Smooth muscle cell (in vitro differentiated cells): ENCODE data around the gene FRAT2. TPM values are rescaled to one million over a fixed set of nuclear protein-coding genes. Genes with fewer than 3 reads are reported as not detected.

Experiments
- DNase-seq: peaks from one replicate; lab custom pipeline; 2025; ENCODE audit not compliant: unreplicated experiment; lab: John Stamatoyannopoulos, UW
- H2AFZ ChIP-seq: fragments of 200-600 bp; sonication (generic); 2 replicates; pipeline ENCODE4 v1.6.0; 2016; ENCODE audit warnings: antibody characterized with exemption, low read depth, mild to moderate bottlenecking
- H3F3A ChIP-seq: fragments of 200-600 bp; sonication (generic); 2 replicates; pipeline ENCODE4 v1.6.0; 2017; ENCODE audit warnings: antibody characterized with exemption, low read depth
- H3K27ac ChIP-seq: fragments of 200-600 bp; sonication (generic); 2 replicates; pipeline ENCODE4 v1.5.1; 2016; ENCODE audit warnings: low read depth, mild to moderate bottlenecking
- H3K27me3 ChIP-seq: fragments of 200-600 bp; sonication (generic); 2 replicates; pipeline ENCODE4 v1.6.1; 2016; ENCODE audit warnings: low read depth, mild to moderate bottlenecking
- H3K36me3 ChIP-seq: fragments of 200-600 bp; sonication (generic); 2 replicates; pipeline ENCODE4 v1.5.1; 2016; ENCODE audit warnings: low read depth
- H3K4me1 ChIP-seq: fragments of 200-600 bp; sonication (generic); 2 replicates; pipeline ENCODE4 v1.5.1; 2016; ENCODE audit warnings: low read depth
- H3K4me2 ChIP-seq: fragments of 200-600 bp; sonication (generic); 2 replicates; pipeline ENCODE4 v1.6.0; 2016; ENCODE audit warnings: mild to moderate bottlenecking
- H3K4me3 ChIP-seq: fragments of 200-600 bp; sonication (generic); 2 replicates; pipeline ENCODE4 v1.5.1; 2016; ENCODE audit warnings: mild to moderate bottlenecking
- H3K79me2 ChIP-seq: fragments of 200-600 bp; sonication (generic); 2 replicates; pipeline ENCODE4 v1.6.0; 2016; ENCODE audit warnings: low read depth, mild to moderate bottlenecking
- H3K9ac ChIP-seq: fragments of 200-600 bp; sonication (generic); 2 replicates; pipeline ENCODE4 v1.6.0; 2016; ENCODE audit warnings: low read depth
- H3K9me3 ChIP-seq: fragments of 200-600 bp; sonication (generic); replicated peaks from 2 replicates; pipeline ENCODE4 v1.5.1; 2016; ENCODE audit warnings: low read depth
- H4K20me1 ChIP-seq: fragments of 200-600 bp; sonication (generic); 2 replicates; pipeline ENCODE4 v1.6.0; 2016; ENCODE audit warnings: low read depth
- WGBS: methylation state at CpG from one replicate; pipeline ENCODE4 v1.1.7; 2016; ENCODE audit warnings: low lambda C conversion rate; 5-methylcytosine and 5-hydroxymethylcytosine counted together
- polyA plus RNA-seq: library from polyadenylated mRNA; unstranded; fragments of >200 nt; fragmentation: Nextera tagmentation; extraction: Ambion mirVana; gene quantifications from 2 replicates; pipeline ENCODE4 v1.2.1, GENCODE V29; 2016
- total RNA-seq: library from RNA; depleted of rRNA; stranded (reverse); fragments of >200 nt; gene quantifications from 2 replicates; pipeline ENCODE4 v1.2.3, GENCODE V29; 2014
- TF ChIP-seq, protein P1 (sequence below): fragments of 200-600 bp; sonication (generic); IDR thresholded peaks from 2 replicates; pipeline ENCODE4 v1.5.1; 2017; ENCODE audit warnings: borderline replicate concordance, mild to moderate bottlenecking, antibody characterized with exemption; ENCODE audit not compliant: insufficient read depth, poor library complexity, severe bottlenecking

The FRAT2 gene, protein sequence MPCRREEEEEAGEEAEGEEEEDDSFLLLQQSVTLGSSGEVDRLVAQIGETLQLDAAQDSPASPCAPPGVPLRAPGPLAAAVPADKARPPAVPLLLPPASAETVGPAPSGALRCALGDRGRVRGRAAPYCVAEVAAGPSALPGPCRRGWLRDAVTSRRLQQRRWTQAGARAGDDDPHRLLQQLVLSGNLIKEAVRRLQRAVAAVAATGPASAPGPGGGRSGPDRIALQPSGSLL
- 4.0 and 4.8 TPM in 2 replicates for total RNA-seq
- 5.9 and 7.7 TPM in 2 replicates for polyA plus RNA-seq

- Histone ChIP-seq H3F3A (peaks cover 9% of the 10 kb centered on the region), H3K27ac (peak within 1 kb of the TSS; percentile 79), H4K20me1 (no peaks in the 10 kb centered on the region), H3K79me2 (peaks cover 20% of the 10 kb centered on the region), H3K9ac (peak within 1 kb of the TSS; percentile 99), H3K4me3 (peak within 1 kb of the TSS; percentile 80), H3K4me1 (peaks cover 25% of the 10 kb centered on the region), H3K9me3 (no peaks in the 10 kb centered on the region), H3K36me3 (no peaks in the 10 kb centered on the region), H3K4me2 (peak within 1 kb of the TSS; percentile 87), H3K27me3 (peaks cover 6% of the 10 kb centered on the region), H2AFZ (peak within 1 kb of the TSS; percentile 83)
- TF ChIP-seq, protein P1, sequence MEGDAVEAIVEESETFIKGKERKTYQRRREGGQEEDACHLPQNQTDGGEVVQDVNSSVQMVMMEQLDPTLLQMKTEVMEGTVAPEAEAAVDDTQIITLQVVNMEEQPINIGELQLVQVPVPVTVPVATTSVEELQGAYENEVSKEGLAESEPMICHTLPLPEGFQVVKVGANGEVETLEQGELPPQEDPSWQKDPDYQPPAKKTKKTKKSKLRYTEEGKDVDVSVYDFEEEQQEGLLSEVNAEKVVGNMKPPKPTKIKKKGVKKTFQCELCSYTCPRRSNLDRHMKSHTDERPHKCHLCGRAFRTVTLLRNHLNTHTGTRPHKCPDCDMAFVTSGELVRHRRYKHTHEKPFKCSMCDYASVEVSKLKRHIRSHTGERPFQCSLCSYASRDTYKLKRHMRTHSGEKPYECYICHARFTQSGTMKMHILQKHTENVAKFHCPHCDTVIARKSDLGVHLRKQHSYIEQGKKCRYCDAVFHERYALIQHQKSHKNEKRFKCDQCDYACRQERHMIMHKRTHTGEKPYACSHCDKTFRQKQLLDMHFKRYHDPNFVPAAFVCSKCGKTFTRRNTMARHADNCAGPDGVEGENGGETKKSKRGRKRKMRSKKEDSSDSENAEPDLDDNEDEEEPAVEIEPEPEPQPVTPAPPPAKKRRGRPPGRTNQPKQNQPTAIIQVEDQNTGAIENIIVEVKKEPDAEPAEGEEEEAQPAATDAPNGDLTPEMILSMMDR = no peak
- peak; percentile 95 for DNase-seq
- WGBS = under 1% methylated on average over 42 of the region's 103 CpGs
These were observed at the start of gene FRAT2 for GRCh38 chr10:97334370-97335175. Gene FRAT2 (minus strand): TSS chr10:97334729. CDS start chr10:97334572, 157 bp downstream.

DNA sequence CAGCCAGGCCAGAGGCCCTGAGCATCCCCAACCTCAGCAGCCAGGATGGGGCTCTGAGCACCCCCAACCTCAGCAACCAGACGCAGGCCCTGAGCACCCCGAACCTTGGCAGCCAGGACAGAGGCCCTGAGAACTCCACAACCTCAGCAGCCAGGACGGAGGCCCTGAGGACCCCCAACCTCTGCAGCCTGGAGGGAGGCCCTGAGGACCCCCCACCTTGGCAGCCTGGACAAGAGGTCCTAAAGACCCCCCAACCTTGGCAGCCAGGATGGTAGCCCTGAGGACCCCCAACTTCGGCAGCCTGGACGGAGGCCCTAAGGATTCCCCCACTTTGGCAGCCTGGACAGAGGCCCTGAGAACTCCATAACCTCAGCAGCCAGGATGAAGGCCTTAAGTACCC is 49.6 kb upstream of the FRAT2 start:
- no peaks in the 10 kb centered on the region for H3F3A ChIP-seq
- H2AFZ ChIP-seq = no peak overlapping the region
- H3K79me2 ChIP-seq = no peaks in the 10 kb centered on the region
- no peak overlapping the region for H3K27ac ChIP-seq
- H3K9ac ChIP-seq = no peak overlapping the region
- no peaks in the 10 kb centered on the region for H3K4me1 ChIP-seq
- no peak for DNase-seq
- 98% methylated on average over 5 of the region's 5 CpGs for WGBS
- no peaks in the 10 kb centered on the region for H4K20me1 ChIP-seq
- H3K4me2 ChIP-seq = no peak overlapping the region
- TF ChIP-seq, protein P1 = no peak
- no peaks in the 10 kb centered on the region for H3K27me3 ChIP-seq
- H3K9me3 ChIP-seq = no peaks in the 10 kb centered on the region
- peaks cover 4% of the 10 kb centered on the region for H3K36me3 ChIP-seq
- H3K4me3 ChIP-seq = no peak overlapping the region

GRCh38 chr10:97383159-97383558 is 48.6 kb upstream of the FRAT2 start:
- TF ChIP-seq, protein P1 = no peak
- Histone ChIP-seq H3K36me3 (peaks cover 4% of the 10 kb centered on the region), H3K4me1 (no peaks in the 10 kb centered on the region), H3K4me3 (no peak overlapping the region), H3F3A (no peaks in the 10 kb centered on the region), H3K9ac (no peak overlapping the region), H3K27me3 (no peaks in the 10 kb centered on the region), H3K4me2 (no peak overlapping the region), H3K27ac (no peak overlapping the region), H3K79me2 (no peaks in the 10 kb centered on the region), H4K20me1 (no peaks in the 10 kb centered on the region), H3K9me3 (no peaks in the 10 kb centered on the region), H2AFZ (no peak overlapping the region)
- WGBS = 94% methylated on average over 7 of the region's 7 CpGs
- DNase-seq = no peak
